Gastrocnemius medialis (tissue), 4 donors: ENCODE measurements around the gene TRHDE. TPM values are rescaled to one million over a fixed set of nuclear protein-coding genes. Genes with fewer than 3 reads are reported as not detected.

Source experiments
- ATAC-seq, 2 donors: fragments of 150-250 bp; one replicate each; pipeline ENCODE4 v1.9.1; 2016
- DNase-seq, 2 donors: peaks; one replicate each; pipeline ENCODE4 v3.0.0-alpha.2; 2019
- H3K27ac ChIP-seq, 4 donors: fragments of 200-600 bp; sonication (generic); 1 replicate in 1 of 4; 2 replicates in 3 of 4; pipeline ENCODE4 v1.5.1; 2016 to 2018; ENCODE audit warnings: mild to moderate bottlenecking in 2 of 4, moderate library complexity in 1 of 4
- H3K27me3 ChIP-seq, 3 donors: fragments of 200-600 bp; sonication (generic) in 2 of 3; 1 replicate in 1 of 3; 2 replicates in 2 of 3; pipeline versions ENCODE4 v1.5.1 to v1.6.0; 2016 to 2019; ENCODE audit warnings: mild to moderate bottlenecking in 1 of 3, moderate library complexity in 1 of 3
- H3K36me3 ChIP-seq, 2 donors: fragments of 200-600 bp; sonication (generic) in 1 of 2; one replicate each; pipeline ENCODE4 v1.5.1; 2017 to 2018
- H3K4me1 ChIP-seq, 2 donors: fragments of 200-600 bp; sonication (generic) in 1 of 2; one replicate each; pipeline ENCODE4 v1.5.1; 2016 to 2017; ENCODE audit warnings: mild to moderate bottlenecking in 2 of 2
- H3K4me3 ChIP-seq, 4 donors: fragments of 200-600 bp; sonication (generic) in 3 of 4; 1 replicate in 1 of 4; 2 replicates in 3 of 4; pipeline ENCODE4 v1.5.1; 2016 to 2019; ENCODE audit warnings: mild to moderate bottlenecking in 2 of 4
- H3K9me3 ChIP-seq, 3 donors: fragments of 200-600 bp; sonication (generic) in 2 of 3; 1 replicate in 1 of 3; 2 replicates in 2 of 3; pipeline ENCODE4 v1.5.1; 2016 to 2019
- CTCF ChIP-seq, 5 experiments: fragments of 450-650 bp in 3 of 5; fragments of 200-600 bp in 2 of 5; sonication (generic) in 2 of 5; IDR thresholded peaks in 4 of 5; conservative IDR thresholded peaks in 1 of 5; 1 replicate in 4 of 5; 2 replicates in 1 of 5; pipeline ENCODE4 v1.5.1; 2016 to 2019; ENCODE audit warnings: antibody characterized with exemption in 5 of 5, mild to moderate bottlenecking in 3 of 5, moderate library complexity in 3 of 5
- POLR2A ChIP-seq, 2 donors: fragments of 450-650 bp; IDR thresholded peaks; one replicate each; pipeline ENCODE4 v1.6.1; 2017; ENCODE audit warnings: antibody characterized with exemption in 2 of 2, mild to moderate bottlenecking in 2 of 2, moderate library complexity in 2 of 2
- in situ Hi-C, 4 donors: fragments of 200-750 bp; cut with MboI; loops; one replicate each; pipeline versions ENCODE4 v1.15.0 to v1.8.0; 2017; ENCODE audit warnings: low sequenced_read_pairs in 4 of 4
- intact Hi-C: fragments of 100-400 bp; cut with DNase I; formaldehyde crosslinking; loops from one replicate; pipeline ENCODE4 v1.15.1; 2023; ENCODE audit warnings: low total_unique reads
- total RNA-seq, 4 donors: library from RNA; depleted of rRNA; stranded (reverse); fragments of >200 nt; gene quantifications; one replicate each; pipeline versions ENCODE4 v1.1.0 to v1.2.3, GENCODE V29; 2016

The TRHDE gene
- total RNA-seq, 4 donors from 2014 or later = 0.17 to 3.4 (median 0.88) TPM

DNA sequence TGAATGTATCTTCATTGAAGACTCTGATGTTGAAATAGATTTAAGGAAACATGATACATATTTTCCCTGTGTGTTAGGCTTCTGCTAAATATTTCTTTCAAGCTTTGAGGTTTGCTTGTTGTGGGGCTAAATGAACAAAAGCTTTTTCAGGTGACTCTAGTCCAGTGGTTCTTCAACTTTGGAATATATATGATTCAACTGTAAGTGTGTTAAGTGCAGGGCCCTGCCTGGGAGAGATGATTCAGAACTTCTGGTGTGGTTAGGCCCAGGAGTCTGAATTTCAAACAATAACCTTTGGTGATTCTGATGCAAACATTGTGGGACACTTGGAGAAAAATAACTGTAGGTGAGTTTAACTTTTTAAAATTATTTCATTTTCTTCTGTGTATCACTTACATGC lies 93.0 kb downstream of the TRHDE start:
- no peak overlapping the region for H3K27ac ChIP-seq
- no peaks in the 10 kb centered on the region for H3K4me1 ChIP-seq
- no peak for ATAC-seq
- no peaks in the 10 kb centered on the region for H3K27me3 ChIP-seq
- in situ Hi-C loops = no loop called here
- no peak for DNase-seq
- no peaks in the 10 kb centered on the region for H3K9me3 ChIP-seq
- H3K4me3 ChIP-seq = no peak overlapping the region
- no peak for TF ChIP-seq CTCF (IDR thresholded peaks at IDR 0.05 in 4 of 5, conservative IDR thresholded peaks at IDR 0.05 in 1 of 5)
- no peak for TF ChIP-seq POLR2A (IDR thresholded peaks at IDR 0.05)
- intact Hi-C loops = no loop called here
- no peaks in the 10 kb centered on the region for H3K36me3 ChIP-seq

DNA sequence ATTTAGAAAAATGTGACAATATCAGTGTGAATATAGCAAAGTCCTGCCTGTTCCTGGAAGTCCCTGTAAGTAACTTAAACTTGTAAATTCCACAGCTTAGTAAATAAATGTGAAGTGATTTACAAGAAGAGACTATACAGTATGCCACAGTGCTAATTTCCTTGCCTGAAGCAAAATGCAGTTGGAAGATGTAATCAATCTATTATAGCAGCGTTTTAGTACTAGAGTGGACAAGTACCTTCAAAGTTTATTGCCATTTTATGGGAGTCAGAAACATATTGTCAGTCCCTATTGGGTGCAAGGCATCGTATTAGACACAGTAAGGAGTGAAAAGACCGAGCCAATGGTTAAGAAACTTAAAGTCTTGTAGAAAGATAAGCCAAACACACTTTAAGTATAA lies 94.1 kb downstream of the TRHDE start:
- in situ Hi-C loops (no loop called here), intact Hi-C loops (no loop called here)
- no peak for DNase-seq
- Histone ChIP-seq H3K9me3 (no peaks in the 10 kb centered on the region), H3K4me3 (no peak overlapping the region), H3K27me3 (no peaks in the 10 kb centered on the region), H3K36me3 (no peaks in the 10 kb centered on the region), H3K27ac (no peak overlapping the region), H3K4me1 (no peaks in the 10 kb centered on the region)
- ATAC-seq = no peak
- TF ChIP-seq POLR2A (IDR thresholded peaks at IDR 0.05) (no peak), CTCF (IDR thresholded peaks at IDR 0.05 in 4 of 5, conservative IDR thresholded peaks at IDR 0.05 in 1 of 5) (no peak)

DNA sequence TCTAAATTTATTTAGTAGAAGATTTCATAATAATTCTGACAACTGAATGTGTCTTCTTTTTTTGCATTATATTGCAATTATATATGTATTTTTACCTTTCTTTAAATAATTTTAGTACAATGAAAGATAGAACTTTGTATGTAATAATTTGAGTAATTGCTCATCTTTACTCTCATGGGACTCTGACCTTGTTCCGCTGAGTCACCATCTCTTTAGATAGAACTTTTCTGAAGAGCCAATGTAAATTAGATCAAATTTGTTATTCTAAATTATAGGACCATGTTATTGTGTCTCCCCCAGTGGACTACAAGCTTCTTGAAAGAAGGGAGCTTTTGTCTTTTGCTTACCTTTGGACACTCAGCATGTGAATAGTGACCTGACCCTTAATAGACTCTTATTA lies 96.1 kb downstream of the TRHDE start:
- TF ChIP-seq POLR2A (IDR thresholded peaks at IDR 0.05) (no peak), CTCF (IDR thresholded peaks at IDR 0.05 in 4 of 5, conservative IDR thresholded peaks at IDR 0.05 in 1 of 5) (no peak)
- Histone ChIP-seq H3K4me3 (no peak overlapping the region), H3K27me3 (no peaks in the 10 kb centered on the region), H3K9me3 (no peaks in the 10 kb centered on the region), H3K36me3 (no peaks in the 10 kb centered on the region), H3K4me1 (no peaks in the 10 kb centered on the region), H3K27ac (no peak overlapping the region)
- ATAC-seq = no peak
- no peak for DNase-seq
- intact Hi-C loops (no loop called here), in situ Hi-C loops (no loop called here)

GRCh38 chr12:72368719-72369422 lies 96.7 kb downstream of the TRHDE start:
- in situ Hi-C loops = no loop called here

More at GRCh38 chr12:72368719-72369422, 96.7 kb downstream of the TRHDE start:
- no peaks in the 10 kb centered on the region for H3K36me3 ChIP-seq
- H3K4me3 ChIP-seq = no peak overlapping the region
- no peaks in the 10 kb centered on the region for H3K9me3 ChIP-seq
- intact Hi-C loops = no loop called here
- no peak for DNase-seq
- no peak overlapping the region for H3K27ac ChIP-seq
- no peaks in the 10 kb centered on the region for H3K4me1 ChIP-seq
- ATAC-seq = no peak
- no peaks in the 10 kb centered on the region for H3K27me3 ChIP-seq
- TF ChIP-seq POLR2A (IDR thresholded peaks at IDR 0.05) (no peak), CTCF (IDR thresholded peaks at IDR 0.05 in 4 of 5, conservative IDR thresholded peaks at IDR 0.05 in 1 of 5) (no peak)
